Sigmoid colon (tissue), 3 donors: ENCODE results near the gene TENM4.
A peak's percentile ranks its signal among the peaks of the same experiment; 100 is the strongest.

Experiments
- POLR2A ChIP-seq, 2 donors: fragments of 450-650 bp; IDR thresholded peaks; one replicate each; pipeline ENCODE4 v1.6.1; 2016; ENCODE audit warnings: antibody characterized with exemption in 2 of 2, mild to moderate bottlenecking in 2 of 2, moderate library complexity in 2 of 2
- TF ChIP-seq, protein P1 (sequence below), 4 experiments: fragments of 450-650 bp in 3 of 4; fragments of 200-600 bp in 1 of 4; IDR thresholded peaks; one replicate each; pipeline ENCODE4 v1.5.1; 2016 to 2019; ENCODE audit warnings: antibody characterized with exemption in 4 of 4, mild to moderate bottlenecking in 3 of 4, moderate library complexity in 2 of 4

DNA sequence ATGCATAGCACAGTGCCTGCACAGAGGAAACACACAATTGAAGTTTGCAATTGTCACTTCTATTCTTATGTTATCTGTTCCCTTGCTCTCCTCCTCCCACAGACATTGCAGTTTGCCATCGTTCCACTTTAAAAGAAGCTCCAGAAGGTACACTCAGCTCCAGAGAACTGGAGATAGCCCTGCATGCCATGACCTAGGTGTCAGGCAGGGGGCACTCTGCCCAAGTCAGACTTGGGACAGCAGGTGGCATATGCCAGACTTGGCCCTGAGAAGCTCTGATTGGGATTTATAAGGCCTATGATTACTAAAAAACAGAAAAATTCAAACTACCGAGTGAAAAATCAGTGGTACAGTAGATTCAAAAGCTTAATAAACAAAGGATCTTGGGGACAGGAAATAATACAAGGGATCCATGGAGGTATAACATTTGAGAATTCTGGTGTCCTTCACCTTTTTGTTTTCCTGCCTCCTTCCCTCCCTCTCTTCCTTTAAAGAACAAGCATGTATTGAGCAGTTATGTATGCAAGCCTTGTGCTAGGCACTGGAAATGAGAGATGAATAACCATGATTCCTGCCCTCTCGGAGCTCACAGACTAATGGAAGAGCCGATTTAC, 40.0 kb downstream of the TENM4 start:
- TF ChIP-seq POLR2A (IDR thresholded peaks at IDR 0.05): no peak
- TF ChIP-seq, protein P1, sequence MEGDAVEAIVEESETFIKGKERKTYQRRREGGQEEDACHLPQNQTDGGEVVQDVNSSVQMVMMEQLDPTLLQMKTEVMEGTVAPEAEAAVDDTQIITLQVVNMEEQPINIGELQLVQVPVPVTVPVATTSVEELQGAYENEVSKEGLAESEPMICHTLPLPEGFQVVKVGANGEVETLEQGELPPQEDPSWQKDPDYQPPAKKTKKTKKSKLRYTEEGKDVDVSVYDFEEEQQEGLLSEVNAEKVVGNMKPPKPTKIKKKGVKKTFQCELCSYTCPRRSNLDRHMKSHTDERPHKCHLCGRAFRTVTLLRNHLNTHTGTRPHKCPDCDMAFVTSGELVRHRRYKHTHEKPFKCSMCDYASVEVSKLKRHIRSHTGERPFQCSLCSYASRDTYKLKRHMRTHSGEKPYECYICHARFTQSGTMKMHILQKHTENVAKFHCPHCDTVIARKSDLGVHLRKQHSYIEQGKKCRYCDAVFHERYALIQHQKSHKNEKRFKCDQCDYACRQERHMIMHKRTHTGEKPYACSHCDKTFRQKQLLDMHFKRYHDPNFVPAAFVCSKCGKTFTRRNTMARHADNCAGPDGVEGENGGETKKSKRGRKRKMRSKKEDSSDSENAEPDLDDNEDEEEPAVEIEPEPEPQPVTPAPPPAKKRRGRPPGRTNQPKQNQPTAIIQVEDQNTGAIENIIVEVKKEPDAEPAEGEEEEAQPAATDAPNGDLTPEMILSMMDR (IDR thresholded peaks at IDR 0.05): peak in 2 of 4 experiments; percentile 8 to 18
